Fibroblast of villous mesenchyme (primary cell): ENCODE results near the gene STK25. TPM values are rescaled to one million over a fixed set of nuclear protein-coding genes. Genes with fewer than 3 reads are reported as not detected.

Experiments
- DNase-seq: peaks from one replicate; pipeline ENCODE4 v3.0.0-alpha.2; 2010; ENCODE audit warnings: low read depth
- H3K4me3 ChIP-seq: 2 replicates; pipeline ENCODE4 v1.5.1; 2011; ENCODE audit warnings: low read depth, mild to moderate bottlenecking, low read length
- CTCF ChIP-seq: IDR thresholded peaks from 2 replicates; pipeline ENCODE4 v1.5.1; 2012; ENCODE audit warnings: low read depth, mild to moderate bottlenecking, low read length; ENCODE audit not compliant: insufficient read depth
- total RNA-seq: library from RNA; depleted of rRNA; stranded (reverse); fragments of >200 nt; gene quantifications from 2 replicates; pipeline ENCODE4 v1.2.3, GENCODE V29; 2012

The STK25 gene
- total RNA-seq, 1 donor, result 245 TPM

- no peak for DNase-seq
- H3K4me3 ChIP-seq, result no peak overlapping the region
- TF ChIP-seq CTCF, result no peak
These were observed 31.4 kb upstream of the STK25 start for GRCh38 chr2:241539616-241540374.

- no peak overlapping the region for H3K4me3 ChIP-seq
- TF ChIP-seq CTCF, result no peak
These were observed 30.6 kb upstream of the STK25 start for GRCh38 chr2:241538838-241539615.

GRCh38 chr2:241535871-241536655, 27.7 kb upstream of the STK25 start:
- DNase-seq, result no peak
- no peak overlapping the region for H3K4me3 ChIP-seq
- TF ChIP-seq CTCF, result no peak

More at GRCh38 chr2:241538838-241539615, 30.6 kb upstream of the STK25 start:
- DNase-seq, result no peak

- DNase-seq, result no peak
- H3K4me3 ChIP-seq, result no peak overlapping the region
- TF ChIP-seq CTCF, result no peak
These were observed 26.5 kb upstream of the STK25 start for GRCh38 chr2:241534701-241535375.

- H3K4me3 ChIP-seq, result no peak overlapping the region
- no peak for DNase-seq
These were observed 25.9 kb upstream of the STK25 start for GRCh38 chr2:241534293-241534692.

More at GRCh38 chr2:241534293-241534692, 25.9 kb upstream of the STK25 start:
- TF ChIP-seq CTCF, result no peak
